Heart left ventricle (tissue), 16 donors: ENCODE data around the gene LRRC2. TPM values are rescaled to one million over a fixed set of nuclear protein-coding genes. Genes with fewer than 3 reads are reported as not detected.

ENCODE experiments used
- ATAC-seq, 4 donors: fragments of 200-7000 bp; cut with Tn5 transposase; one replicate each; pipeline ENCODE4 v1.9.1; 2020 to 2022; ENCODE audit warnings: moderate library complexity in 4 of 4, mild to moderate bottlenecking in 3 of 4, moderate number of reproducible peaks in 1 of 4
- DNase-seq, 5 donors: peaks; one replicate each; pipeline ENCODE4 v3.0.0-alpha.2; 2020
- H3K27ac ChIP-seq, 12 donors: fragments of 200-600 bp; sonication (generic) in 4 of 12; one replicate each; pipeline versions ENCODE4 v1.5.0 to v1.8.0; 2016 to 2022; ENCODE audit warnings: mild to moderate bottlenecking in 2 of 12
- H3K27me3 ChIP-seq, 9 donors: fragments of 200-600 bp; sonication (generic) in 2 of 9; one replicate each; pipeline versions ENCODE4 v1.5.1 to v1.8.0; 2016 to 2022; ENCODE audit warnings: mild to moderate bottlenecking in 3 of 9
- H3K36me3 ChIP-seq, 9 donors: fragments of 200-600 bp; sonication (generic) in 2 of 9; one replicate each; pipeline versions ENCODE4 v1.5.0 to v1.8.0; 2018 to 2022; ENCODE audit warnings: mild to moderate bottlenecking in 2 of 9
- H3K4me1 ChIP-seq, 12 donors: fragments of 200-600 bp; sonication (generic) in 4 of 12; one replicate each; pipeline versions ENCODE4 v1.5.0 to v1.8.0; 2016 to 2022; ENCODE audit warnings: mild to moderate bottlenecking in 3 of 12
- H3K4me3 ChIP-seq, 12 donors: fragments of 200-600 bp; sonication (generic) in 4 of 12; one replicate each; pipeline versions ENCODE4 v1.5.0 to v1.8.0; 2017 to 2022; ENCODE audit warnings: mild to moderate bottlenecking in 9 of 12, moderate library complexity in 4 of 12
- H3K9me3 ChIP-seq, 12 donors: fragments of 200-600 bp; sonication (generic) in 4 of 12; one replicate each; pipeline versions ENCODE4 v1.5.0 to v1.8.0; 2016 to 2022; ENCODE audit warnings: mild to moderate bottlenecking in 1 of 12
- CTCF ChIP-seq, 12 donors: fragments of 200-600 bp; sonication (generic) in 4 of 12; IDR thresholded peaks; one replicate each; pipeline versions ENCODE4 v1.5.0 to v1.8.0; 2018 to 2022; ENCODE audit warnings: antibody characterized with exemption in 12 of 12, mild to moderate bottlenecking in 5 of 12
- POLR2A ChIP-seq, 2 donors: fragments of 450-650 bp; IDR thresholded peaks; one replicate each; pipeline ENCODE4 v1.6.1; 2017; ENCODE audit warnings: antibody characterized with exemption in 2 of 2, mild to moderate bottlenecking in 2 of 2, moderate library complexity in 2 of 2
- WGBS, 4 donors: extraction: QIAGEN DNeasy Blood & Tissue Kit in 2 of 4; methylation state at CpG; one replicate each; pipeline versions ENCODE4 v1.1.5 to v1.1.7; 2013 to 2018; 5-methylcytosine and 5-hydroxymethylcytosine counted together
- intact Hi-C, 10 donors: fragments of 100-400 bp; cut with DNase I; formaldehyde crosslinking; loops; one replicate each; pipeline versions ENCODE4 v1.11.1 to v1.14.2; 2022
- polyA plus RNA-seq, 2 donors: library from polyadenylated mRNA; stranded (reverse); fragments of 200-250 nt; gene quantifications; one replicate each; pipeline ENCODE4 v1.2.3, GENCODE V29; 2013
- total RNA-seq, 9 donors: library from RNA; depleted of rRNA in 2 of 9; stranded (reverse); fragments of >200 nt in 2 of 9; fragmentation: NEBNext Ultra II Directional in 3 of 9; extraction: Animal tissue kit (Norgen Biotek cat#: 25700) in 3 of 9; gene quantifications; one replicate each; pipeline versions ENCODE4 v1.1.0 to v1.2.4, GENCODE V29; 2016 to 2023
- donor health status: ischemic (EF 13 %, LVEDD 7.1; RV severe dilation, severe dysfunction).
- donor health status: healthy with polysubstance abuse.
- donor health status: DM: no; HTN: yes; CAD: no.
- donor health status: DM: no; HTN: no; CAD: no.
- donor health status: ischemic (EF 25% LVEDD 6.9; RV normal size, moderate dysfunction).
- donor health status: ischemic (EF 25% LVEDD 5.7; RV mildly dilated, moderate dysfunction).
- donor health status: healthy.
- donor health status: DM: yes; HTN: yes; CAD: no.
- donor health status: ischemic (EF 35%, LVEDD 5.7; RV mildly dilated, moderate dysfunction).
- donor health status: nonischemic (EF 11% LVEDD 7.7; RV severe dilation, severe dysfunction).
- donor health status: DM: yes; HTN: yes; CAD: no.
- donor health status: PGD.
- donor health status: ischemic (EF 29% LVEDD 5.4; RV normal size, mild dysfunction).
- donor health status: nonischemic (EF 23%, LVEDD 6.1; RV moderate dilation, normal function).

The LRRC2 gene
- total and polyA plus RNA-seq, 11 donors = 20.7 to 147 (median 83.7) TPM

- 74 to 84% (median 79%) methylated on average over 10 of the region's 10 CpGs for WGBS, 4 donors
- no peak for DNase-seq
- H3K36me3 ChIP-seq = no peaks in the 10 kb centered on the region
- TF ChIP-seq CTCF (IDR thresholded peaks at IDR 0.05) (no peak), POLR2A (IDR thresholded peaks at IDR 0.05) (no peak)
- H3K9me3 ChIP-seq = no peaks in the 10 kb centered on the region
- H3K27me3 ChIP-seq = peaks cover 0 to 8% (median 0%) of the 10 kb centered on the region in 9 donors
- no peak for ATAC-seq
- peaks cover 0 to 9% (median 0%) of the 10 kb centered on the region in 12 donors for H3K4me1 ChIP-seq
- no peak overlapping the region for H3K4me3 ChIP-seq
- intact Hi-C loops = no loop called here
- H3K27ac ChIP-seq = no peak overlapping the region
Measured at GRCh38 chr3:46613313-46614005, 47.4 kb upstream of the LRRC2 start.

- intact Hi-C loops = no loop called here
- H3K27ac ChIP-seq = no peak within 1 kb of the TSS
- peaks cover 0 to under 1% (median 0%) of the 10 kb centered on the region in 9 donors for H3K27me3 ChIP-seq
- no peaks in the 10 kb centered on the region for H3K9me3 ChIP-seq
- peak in 1 of 5 donors; percentile 52 for DNase-seq
- peaks cover 0 to 9% (median 0%) of the 10 kb centered on the region in 12 donors for H3K4me1 ChIP-seq
- H3K4me3 ChIP-seq = no peak within 1 kb of the TSS
- ATAC-seq = peak in 2 of 4 donors; percentile 80 to 86
- no peaks in the 10 kb centered on the region for H3K36me3 ChIP-seq
- 67 to 83% (median 71%) methylated on average over 9 of the region's 9 CpGs for WGBS, 4 donors
- no peak for TF ChIP-seq POLR2A (IDR thresholded peaks at IDR 0.05)
- TF ChIP-seq CTCF (IDR thresholded peaks at IDR 0.05) = no peak
Measured at GRCh38 chr3:46612324-46612723, 46.2 kb upstream of the LRRC2 start, which contains the start of gene FAM240A. TSS of gene FAM240A (plus strand) at chr3:46612525. CDS start at chr3:46612684, 159 bp downstream.

GRCh38 chr3:46609944-46610722, 44.0 kb upstream of the LRRC2 start:
- Histone ChIP-seq H3K36me3 (no peaks in the 10 kb centered on the region), H3K4me1 (peaks cover 0 to 9% (median 0%) of the 10 kb centered on the region in 12 donors), H3K9me3 (no peaks in the 10 kb centered on the region), H3K27me3 (no peaks in the 10 kb centered on the region), H3K27ac (no peak overlapping the region), H3K4me3 (no peak overlapping the region)
- intact Hi-C loops = no loop called here
- ATAC-seq (no peak), DNase-seq (no peak)
- 84 to 91% (median 91%) methylated on average over 12 of the region's 12 CpGs for WGBS, 4 donors
- no peak for TF ChIP-seq CTCF (IDR thresholded peaks at IDR 0.05)
- no peak for TF ChIP-seq POLR2A (IDR thresholded peaks at IDR 0.05)

- no peak overlapping the region for H3K4me3 ChIP-seq
- no peaks in the 10 kb centered on the region for H3K27me3 ChIP-seq
- no peaks in the 10 kb centered on the region for H3K36me3 ChIP-seq
- peak overlapping the region in 1 of 12 donors; percentile 37 for H3K27ac ChIP-seq
- ATAC-seq (peak in 1 of 4 donors; percentile 45), DNase-seq (no peak)
- WGBS, 4 donors = 63 to 82% (median 71%) methylated on average over 5 of the region's 5 CpGs
- peaks cover 0 to 10% (median 0%) of the 10 kb centered on the region in 12 donors for H3K4me1 ChIP-seq
- intact Hi-C loops = no loop called here
- TF ChIP-seq POLR2A (IDR thresholded peaks at IDR 0.05) (no peak), CTCF (IDR thresholded peaks at IDR 0.05) (no peak)
- H3K9me3 ChIP-seq = no peaks in the 10 kb centered on the region
Measured at GRCh38 chr3:46609212-46609721, 43.2 kb upstream of the LRRC2 start.
